ENCODE results near the gene SLC2A4. TPM values are rescaled to one million over a fixed set of nuclear protein-coding genes. Genes with fewer than 3 reads are reported as not detected.

SLC2A4 gene
- total and polyA plus RNA-seq, 3 experiments from 2014 or later = 0.18 to 0.24 TPM; not detected in 1

DNA sequence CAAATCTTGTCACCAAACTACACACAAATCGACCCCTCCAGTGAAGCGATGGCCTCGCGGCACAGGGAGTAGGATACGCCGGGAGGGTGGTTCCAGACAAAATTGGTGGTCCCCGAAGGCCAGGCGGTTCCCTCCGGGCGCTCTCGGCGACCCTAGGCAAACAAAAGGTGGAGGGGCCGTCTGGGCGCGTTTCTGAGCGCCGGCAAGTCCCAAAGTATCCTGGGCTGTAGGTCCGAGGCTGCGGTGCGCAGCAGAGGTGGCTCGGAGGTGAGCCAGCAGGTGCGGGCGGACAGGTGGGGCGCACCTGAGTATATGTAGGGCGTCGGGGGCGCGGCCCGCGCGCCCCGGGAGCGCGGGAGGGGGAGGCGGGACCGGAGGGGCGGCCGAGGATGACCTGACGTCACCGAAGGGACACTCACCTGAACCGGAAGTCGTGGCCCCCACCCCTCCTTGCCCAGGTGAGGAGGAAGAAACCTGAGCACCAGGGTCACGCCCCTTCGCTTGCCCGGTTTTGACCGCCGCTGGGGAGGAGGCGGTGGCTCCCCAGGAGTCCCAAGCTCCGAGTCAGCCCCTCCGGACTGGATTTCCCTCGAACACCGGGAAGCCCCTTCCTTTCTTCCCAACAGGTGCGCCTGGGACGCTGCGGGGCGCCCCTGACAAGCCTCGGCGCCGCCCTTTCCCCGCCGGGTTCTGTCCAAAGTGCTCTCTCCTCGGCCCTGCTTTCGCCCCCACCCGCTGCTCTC lies 19.2 kb upstream of the SLC2A4 start, which contains the start of gene CLDN7:
Gene CLDN7 (minus strand): TSS at position 287 of the 743 bp plus-strand sequence. CDS start 435 bp downstream, outside the sequence.
- Histone ChIP-seq H3K9me3 (ENCODE audit: low read length) (no peaks in the 10 kb centered on the region), H3K27me3 (ENCODE audit: insufficient read depth, low read length, poor library complexity, severe bottlenecking) (no peaks in the 10 kb centered on the region), H3K4me1 (ENCODE audit: insufficient read depth, low read length) (peaks cover 19% of the 10 kb centered on the region), H3K36me3 (ENCODE audit: insufficient read depth, low read length) (no peaks in the 10 kb centered on the region), H3K4me3 (ENCODE audit: low read length) (peak within 1 kb of the TSS; percentile 26), H3K27ac (ENCODE audit: low read depth, low read length) (peak within 1 kb of the TSS; percentile 28)
- ChIA-PET CTCF (interaction anchor here (1.0 to 1.4 kb wide), 3 partner anchors 20 to 82 kb away, joined by 3 read pairs; partner anchors contain the start of gene GABARAP), POLR2A (interaction anchor here (0.6 to 1.1 kb wide), 3 partner anchors 20 to 26 kb away, joined by 3 to 6 read pairs (median 3); no protein-coding TSS in a partner anchor)
- Mint-ChIP-seq H3K4me3 (peak within 1 kb of the TSS; percentile 81 to 89 (median 85)), H3K27ac (peak within 1 kb of the TSS in 7 of 8 donors; percentile 64 to 91 (median 81)), H3K4me1 (peaks cover 21 to 32% (median 23%) of the 10 kb centered on the region in 3 donors), H3K36me3 (peaks cover 0 to 18% (median 0%) of the 10 kb centered on the region in 3 donors), H3K9me3 (no peaks in the 10 kb centered on the region), H3K27me3 (peaks cover 6 to 8% of the 10 kb centered on the region in 2 donors)
- peak in 1 of 5 donors; percentile 34 for DNase-seq

- H3K27me3 Mint-ChIP-seq = peaks cover 8% of the 10 kb centered on the region in 2 donors
- ChIA-PET CTCF (interaction anchor here (1.0 kb wide), 1 partner anchor 74 kb away, joined by 3 read pairs; no protein-coding TSS in a partner anchor), POLR2A (interaction anchor here (0.6 kb wide), 1 partner anchor 25 kb away, joined by 4 read pairs; no protein-coding TSS in a partner anchor)
- Histone ChIP-seq H3K9me3 (ENCODE audit: low read length) (no peaks in the 10 kb centered on the region), H3K27ac (ENCODE audit: low read depth, low read length) (peak overlapping the region; percentile 28), H3K36me3 (ENCODE audit: insufficient read depth, low read length) (no peaks in the 10 kb centered on the region), H3K4me3 (ENCODE audit: low read length) (peak overlapping the region; percentile 24), H3K4me1 (ENCODE audit: insufficient read depth, low read length) (peaks cover 19% of the 10 kb centered on the region), H3K27me3 (ENCODE audit: insufficient read depth, low read length, poor library complexity, severe bottlenecking) (no peaks in the 10 kb centered on the region)
- no peak for DNase-seq
- peaks cover 0 to 14% (median 0%) of the 10 kb centered on the region in 3 donors for H3K36me3 Mint-ChIP-seq
- H3K4me1 Mint-ChIP-seq = peaks cover 21 to 32% (median 23%) of the 10 kb centered on the region in 3 donors
- H3K9me3 Mint-ChIP-seq = no peaks in the 10 kb centered on the region
- peak overlapping the region; percentile 81 to 89 (median 85) for H3K4me3 Mint-ChIP-seq
- H3K27ac Mint-ChIP-seq = peak overlapping the region in 7 of 8 donors; percentile 8 to 91 (median 73)
These were observed 18.4 kb upstream of the SLC2A4 start for GRCh38 chr17:7262935-7263800.

GRCh38 chr17:7263801-7264078 lies 17.8 kb upstream of the SLC2A4 start:
- H3K4me1 Mint-ChIP-seq = peaks cover 21 to 32% (median 23%) of the 10 kb centered on the region in 3 donors
- no peaks in the 10 kb centered on the region for H3K27me3 ChIP-seq (ENCODE audit: insufficient read depth, low read length, poor library complexity, severe bottlenecking)
- H3K36me3 ChIP-seq (ENCODE audit: insufficient read depth, low read length) = no peaks in the 10 kb centered on the region
- POLR2A ChIA-PET = interaction anchor here (0.6 kb wide), 1 partner anchor 26 kb away, joined by 4 read pairs; no protein-coding TSS in a partner anchor
- no peak overlapping the region for H3K4me3 ChIP-seq (ENCODE audit: low read length)
- DNase-seq = no peak
- no peaks in the 10 kb centered on the region for H3K9me3 ChIP-seq (ENCODE audit: low read length)
- no peaks in the 10 kb centered on the region for H3K9me3 Mint-ChIP-seq
- peak overlapping the region in 2 of 8 donors; percentile 8 to 91 for H3K27ac Mint-ChIP-seq
- peaks cover 8% of the 10 kb centered on the region in 2 donors for H3K27me3 Mint-ChIP-seq
- peak overlapping the region in 6 of 7 donors; percentile 81 to 86 (median 84) for H3K4me3 Mint-ChIP-seq
- peaks cover 19% of the 10 kb centered on the region for H3K4me1 ChIP-seq (ENCODE audit: insufficient read depth, low read length)
- CTCF ChIA-PET = interaction anchor here (1.0 kb wide), 1 partner anchor 73 kb away, joined by 3 read pairs; no protein-coding TSS in a partner anchor
- no peak overlapping the region for H3K27ac ChIP-seq (ENCODE audit: low read depth, low read length)
- peaks cover 0 to 9% (median 0%) of the 10 kb centered on the region in 3 donors for H3K36me3 Mint-ChIP-seq

DNA sequence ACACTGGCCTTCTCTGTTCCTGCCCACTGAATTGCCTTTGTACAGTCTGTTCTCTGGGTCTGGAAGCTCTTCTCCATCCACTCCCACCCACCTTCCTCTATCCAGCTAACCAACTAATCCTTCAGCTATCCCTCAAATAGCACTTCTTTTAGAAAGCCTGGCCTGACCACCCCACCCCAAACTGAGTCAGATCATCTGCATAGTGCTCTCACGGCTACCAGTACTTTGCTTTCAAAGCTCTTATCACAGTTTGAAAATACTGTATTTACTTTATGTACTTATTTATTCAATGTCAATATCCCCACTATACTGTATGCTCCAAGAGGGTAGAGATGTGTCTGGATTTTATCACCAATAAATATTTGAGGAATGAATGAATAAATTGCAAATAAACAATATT lies 14.7 kb upstream of the SLC2A4 start:
- Mint-ChIP-seq H3K27ac (no peak overlapping the region), H3K27me3 (peaks cover 8% of the 10 kb centered on the region in 2 donors), H3K4me3 (no peak overlapping the region), H3K9me3 (no peaks in the 10 kb centered on the region), H3K36me3 (no peaks in the 10 kb centered on the region), H3K4me1 (peaks cover 17 to 22% (median 21%) of the 10 kb centered on the region in 3 donors)
- Histone ChIP-seq H3K9me3 (ENCODE audit: low read length) (no peaks in the 10 kb centered on the region), H3K27me3 (ENCODE audit: insufficient read depth, low read length, poor library complexity, severe bottlenecking) (no peaks in the 10 kb centered on the region), H3K36me3 (ENCODE audit: insufficient read depth, low read length) (no peaks in the 10 kb centered on the region), H3K27ac (ENCODE audit: low read depth, low read length) (no peak overlapping the region), H3K4me1 (ENCODE audit: insufficient read depth, low read length) (peaks cover 18% of the 10 kb centered on the region), H3K4me3 (ENCODE audit: low read length) (no peak overlapping the region)
- no peak for DNase-seq
- ChIA-PET CTCF (interaction anchor here (1.1 to 2.4 kb wide), 2 partner anchors 14 to 30 kb away, joined by 3 to 9 read pairs; partner anchors contain the start of gene SLC2A4), POLR2A (no interaction called here)

DNA sequence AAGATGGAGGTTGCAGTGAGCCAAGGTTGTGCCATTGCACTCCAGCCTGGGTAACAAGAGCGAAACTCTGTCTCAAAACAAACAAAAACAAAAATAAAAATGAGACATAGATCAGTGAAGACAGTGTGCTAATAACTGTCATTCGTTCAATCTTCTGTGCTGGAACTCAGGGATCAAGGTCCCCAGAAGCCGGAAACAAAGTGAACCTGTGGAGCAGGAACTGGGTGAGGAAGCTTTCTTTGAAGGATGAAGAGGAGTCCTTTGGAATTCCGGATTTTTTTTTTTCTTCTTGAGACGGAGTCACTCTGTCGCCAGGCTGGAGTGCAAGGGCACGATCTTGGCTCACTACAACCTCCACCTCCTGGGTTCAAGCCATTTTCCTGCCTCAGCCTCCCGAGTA lies 2.1 kb upstream of the SLC2A4 start:
- H3K36me3 ChIP-seq (ENCODE audit: insufficient read depth, low read length) = no peaks in the 10 kb centered on the region
- no peaks in the 10 kb centered on the region for H3K9me3 Mint-ChIP-seq
- peaks cover 20% of the 10 kb centered on the region for H3K4me1 ChIP-seq (ENCODE audit: insufficient read depth, low read length)
- peaks cover 13 to 25% (median 14%) of the 10 kb centered on the region in 3 donors for H3K4me1 Mint-ChIP-seq
- no peak overlapping the region for H3K27ac ChIP-seq (ENCODE audit: low read depth, low read length)
- H3K27ac Mint-ChIP-seq = no peak overlapping the region
- POLR2A ChIA-PET = no interaction called here
- peaks cover 13 to 24% of the 10 kb centered on the region in 2 donors for H3K27me3 Mint-ChIP-seq
- no peaks in the 10 kb centered on the region for H3K36me3 Mint-ChIP-seq
- no peak for DNase-seq
- H3K4me3 ChIP-seq (ENCODE audit: low read length) = no peak overlapping the region
- H3K4me3 Mint-ChIP-seq = peak overlapping the region in 2 of 7 donors; percentile 32 to 66
- peaks cover 8% of the 10 kb centered on the region for H3K27me3 ChIP-seq (ENCODE audit: insufficient read depth, low read length, poor library complexity, severe bottlenecking)
- no peaks in the 10 kb centered on the region for H3K9me3 ChIP-seq (ENCODE audit: low read length)
- CTCF ChIA-PET = interaction anchor here (1.4 to 2.7 kb wide), 3 partner anchors 17 to 157 kb away, joined by 5 to 9 read pairs (median 7); no protein-coding TSS in a partner anchor

DNA sequence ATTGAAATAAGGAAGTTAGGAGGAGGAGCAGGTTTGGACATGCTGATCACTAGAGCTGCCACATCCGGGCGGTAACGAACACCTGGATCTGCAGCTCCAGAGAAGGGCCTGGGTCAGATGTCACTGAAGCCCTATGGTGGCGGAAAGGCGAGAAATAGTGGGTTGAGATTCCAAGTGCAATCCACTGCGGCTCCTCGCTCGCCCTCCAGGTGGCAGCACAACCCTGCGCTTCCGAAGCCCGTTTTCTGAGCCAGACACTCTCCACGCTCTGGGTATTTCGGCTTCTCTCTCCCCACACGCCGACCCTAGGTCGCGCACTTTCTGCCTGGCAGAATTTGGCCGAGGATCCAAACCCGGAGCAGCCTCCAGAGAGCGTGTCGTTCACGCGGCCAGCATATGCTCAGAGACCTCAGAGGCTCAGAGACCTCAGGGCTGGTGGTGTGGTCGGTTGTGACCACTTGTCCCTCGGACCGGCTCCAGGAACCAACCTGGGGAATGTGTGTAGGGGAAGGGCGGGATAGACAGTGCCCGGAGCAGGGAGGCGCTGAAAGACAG lies 922 bp upstream of the SLC2A4 start:
- H3K27me3 ChIP-seq (ENCODE audit: insufficient read depth, low read length, poor library complexity, severe bottlenecking) = peaks cover 8% of the 10 kb centered on the region
- Mint-ChIP-seq H3K4me1 (peaks cover 13 to 25% (median 14%) of the 10 kb centered on the region in 3 donors), H3K4me3 (peak overlapping the region; percentile 79 to 92 (median 80)), H3K36me3 (no peaks in the 10 kb centered on the region), H3K27me3 (peaks cover 20 to 30% of the 10 kb centered on the region in 2 donors), H3K27ac (peak overlapping the region in 7 of 8 donors; percentile 56 to 92 (median 70)), H3K9me3 (no peaks in the 10 kb centered on the region)
- H3K9me3 ChIP-seq (ENCODE audit: low read length) = no peaks in the 10 kb centered on the region
- no peak overlapping the region for H3K27ac ChIP-seq (ENCODE audit: low read depth, low read length)
- DNase-seq = peak; percentile 77 to 89 (median 81)
- CTCF ChIA-PET = interaction anchor here (0.6 to 8.4 kb wide), 15 partner anchors 10 to 281 kb away, joined by 3 to 87 read pairs (median 4); partner anchors contain the start of gene SENP3
- no peaks in the 10 kb centered on the region for H3K36me3 ChIP-seq (ENCODE audit: insufficient read depth, low read length)
- POLR2A ChIA-PET = interaction anchor here (0.7 kb wide), 1 partner anchor 24 kb away, joined by 3 read pairs; no protein-coding TSS in a partner anchor
- H3K4me1 ChIP-seq (ENCODE audit: insufficient read depth, low read length) = peaks cover 20% of the 10 kb centered on the region
- peak overlapping the region; percentile 54 for H3K4me3 ChIP-seq (ENCODE audit: low read length)
